HepG2 (cell line): ENCODE data around the gene CTNNBIP1. TPM values are rescaled to one million over a fixed set of nuclear protein-coding genes. Genes with fewer than 3 reads are reported as not detected.

Source experiments
- ATAC-seq: fragments of 200-7000 bp; cut with Tn5 transposase; 3 replicates; pipeline ENCODE4 v1.9.1; 2020; ENCODE audit warnings: mild to moderate bottlenecking, moderate library complexity
- BruUV-seq: library from RNA; stranded (reverse); fragments of 400-500 nt; replicated peaks from 2 replicates; lab custom pipeline; 2021; lab: Mats Ljungman, UMichigan
- CTCF ChIA-PET: fragments of 300-600 bp; formaldehyde crosslinking; extraction: SDS; loops from one replicate; lab custom pipeline; 2021; ENCODE audit warnings: low total read pairs, inconsistent platforms, low intra/inter-chr PET ratio; lab: Yijun Ruan, JAX
- POLR2A ChIA-PET: fragments of 350-600 bp; sonication (Branson Sonifier 250); formaldehyde crosslinking; loops from one replicate; lab custom pipeline; 2020; ENCODE audit warnings: antibody characterized with exemption, inconsistent platforms; lab: Yijun Ruan, JAX
- DNase-seq: peaks from one replicate; pipeline ENCODE4 v3.0.0-alpha.2; 2015; ENCODE audit warnings: low spot score
- FAIRE-seq: peaks from 3 replicates; lab custom pipeline; 2011; peaks lifted over from hg19 to GRCh38; lab: Jason Lieb, UNC
- H2AFZ ChIP-seq: one replicate; pipeline ENCODE4 v1.6.1; 2011; ENCODE audit warnings: low read length, inconsistent platforms
- H3K27ac ChIP-seq: fragments of 300-600 bp; 3 replicates; pipeline ENCODE4 v1.8.0; 2011; ENCODE audit warnings: mixed run types, mild to moderate bottlenecking, mixed read lengths, low read length, inconsistent platforms; ENCODE audit not compliant: insufficient read depth; ENCODE audit errors: extremely low read length
- H3K27me3 ChIP-seq, 2 experiments: fragments of 200-600 bp in 1 of 2; 2 replicates in 1 of 2; 3 replicates in 1 of 2; pipeline versions ENCODE4 v1.6.0 to v1.8.0; 2011; ENCODE audit warnings: low read length in 2 of 2, mild to moderate bottlenecking in 2 of 2, moderate library complexity in 2 of 2, inconsistent platforms in 1 of 2; ENCODE audit not compliant: insufficient read depth in 2 of 2, control insufficient read depth in 1 of 2
- H3K36me3 ChIP-seq, 2 experiments: fragments of 200-600 bp in 1 of 2; replicated peaks in 1 of 2; 2 replicates in 1 of 2; 3 replicates in 1 of 2; pipeline versions ENCODE4 v1.5.1 to v1.8.0; 2011; ENCODE audit warnings: low read length in 2 of 2, inconsistent platforms in 1 of 2; ENCODE audit not compliant: insufficient read depth in 2 of 2, control insufficient read depth in 1 of 2
- H3K4me1 ChIP-seq: 2 replicates; pipeline ENCODE4 v1.5.1; 2012; ENCODE audit warnings: low read length, inconsistent platforms; ENCODE audit not compliant: insufficient read depth
- H3K4me2 ChIP-seq: 2 replicates; pipeline ENCODE4 v1.6.0; 2011; ENCODE audit warnings: low read depth, low read length, inconsistent platforms
- H3K4me3 ChIP-seq, 3 experiments: fragments of 200-600 bp in 1 of 3; sonication (generic), shearing (Covaris generic) in 1 of 3; replicated peaks in 1 of 3; 2 replicates each; pipeline ENCODE4 v1.5.1; 2011 to 2016; ENCODE audit warnings: low read length in 3 of 3, inconsistent platforms in 2 of 3, low read depth in 2 of 3, mild to moderate bottlenecking in 2 of 3, control low read depth in 1 of 3, mixed read lengths in 1 of 3; ENCODE audit not compliant: insufficient read depth in 1 of 3
- H3K79me2 ChIP-seq: one replicate; pipeline ENCODE4 v1.6.1; 2011; ENCODE audit warnings: low read length, inconsistent platforms; ENCODE audit not compliant: insufficient read depth
- H3K9ac ChIP-seq: 2 replicates; pipeline ENCODE4 v1.6.0; 2011; ENCODE audit warnings: mild to moderate bottlenecking, low read depth, low read length, inconsistent platforms; ENCODE audit not compliant: insufficient read depth
- H3K9me3 ChIP-seq: 2 replicates; pipeline ENCODE4 v1.5.1; 2012; ENCODE audit warnings: mild to moderate bottlenecking, low read length
- H4K20me1 ChIP-seq: 2 replicates; pipeline ENCODE4 v1.6.0; 2011; ENCODE audit warnings: inconsistent platforms, mild to moderate bottlenecking, low read length, moderate library complexity; ENCODE audit not compliant: insufficient read depth
- AGO2 ChIP-seq: fragments of 200-400 bp; formaldehyde crosslinking; optimal IDR thresholded peaks from 2 replicates; pipeline ENCODE3; 2017; ENCODE audit warnings: mild to moderate bottlenecking, low read depth, low read length, moderate library complexity
- ATF6 ChIP-seq: sonication (generic); formaldehyde crosslinking; conservative IDR thresholded peaks from 2 replicates; pipeline ENCODE4 v1.4.0; 2020; ENCODE audit warnings: missing genetic modification reagents
- EHMT2 ChIP-seq: fragments of 200-600 bp; sonication (generic); IDR thresholded peaks from 2 replicates; pipeline ENCODE4 v1.7.0; 2017; ENCODE audit warnings: antibody characterized with exemption, low read depth, low read length, borderline replicate concordance
- FOXP1 ChIP-seq, 2 experiments: fragments of 450-650 bp in 1 of 2; IDR thresholded peaks; 2 replicates each; pipeline ENCODE4 v1.6.1; 2017 to 2018; ENCODE audit warnings: antibody characterized with exemption in 1 of 2
- HNRNPH1 ChIP-seq: fragments of 200-400 bp; formaldehyde crosslinking; optimal IDR thresholded peaks from 2 replicates; pipeline ENCODE3; 2017; ENCODE audit warnings: mild to moderate bottlenecking, low read depth, low read length
- PBX3 ChIP-seq: sonication (generic); formaldehyde crosslinking; IDR thresholded peaks from 2 replicates; pipeline ENCODE4 v1.8.1; 2023; ENCODE audit warnings: missing genetic modification reagents, inconsistent platforms, borderline replicate concordance
- PHF8 ChIP-seq: sonication (generic); formaldehyde crosslinking; IDR thresholded peaks from 2 replicates; pipeline ENCODE4 v1.5.0; 2020; ENCODE audit warnings: missing genetic modification reagents
- ZFX ChIP-seq: sonication (generic); formaldehyde crosslinking; IDR thresholded peaks from 2 replicates; pipeline ENCODE4 v1.4.0; 2020; ENCODE audit warnings: mild to moderate bottlenecking, low read depth, missing genetic modification reagents, moderate library complexity
- ZNF777 ChIP-seq: sonication (generic); formaldehyde crosslinking; IDR thresholded peaks from 2 replicates; pipeline ENCODE4 v1.4.0; 2020; ENCODE audit warnings: missing genetic modification reagents
- WGBS: methylation state at CpG from one replicate; pipeline ENCODE4 v1.1.6; 2017; ENCODE audit warnings: low lambda C conversion rate; 5-methylcytosine and 5-hydroxymethylcytosine counted together
- in situ Hi-C: cut with HindIII; loops from 2 replicates; pipeline ENCODE4 v1.10.0; 2017; ENCODE audit warnings: low pct_unique_long_range_greater_than_20kb; ENCODE audit not compliant: extremely low pct_ligation_motif_present
- intact Hi-C: fragments of 100-400 bp; cut with micrococcal nuclease; formaldehyde crosslinking; loops from one replicate; pipeline ENCODE4 v1.10.0; 2022; ENCODE audit not compliant: unreplicated experiment
- polyA plus RNA-seq, 8 experiments: library from polyadenylated mRNA; depleted of rRNA in 3 of 8; stranded (reverse) in 7 of 8; unstranded in 1 of 8; fragments of >200 nt; fragmentation: Illumina TruSeq in 4 of 8; extraction: Trizol in 4 of 8; gene quantifications; 2 replicates each; pipeline versions ENCODE4 v1.2.1 to v1.2.3, GENCODE V29; 2011 to 2016; ENCODE audit warnings: low read depth in 4 of 8, missing spikeins in 1 of 8, mixed read lengths in 1 of 8; ENCODE audit not compliant: insufficient read depth in 1 of 8
- total RNA-seq, 5 experiments: library from RNA; depleted of rRNA; stranded (reverse); fragments of >200 nt; fragmentation: Illumina TruSeq; extraction: Trizol; gene quantifications; 2 replicates each; pipeline ENCODE4 v1.2.3, GENCODE V29; 2016; ENCODE audit warnings: low read depth in 1 of 5

CTNNBIP1 gene
- total and polyA plus RNA-seq, 2 of the 13 experiments (the other 11 are each of a cell fraction or from before 2014, with no cell fraction given), result 71.7 to 83.0 TPM

GRCh38 chr1:9870572-9870971 lies 39.5 kb downstream of the CTNNBIP1 start (continued):
- 0 out of 2 replicates have a peak, but pooled peaks have one; percentile 37 for TF ChIP-seq ZFX

GRCh38 chr1:9869831-9870251 lies 40.2 kb downstream of the CTNNBIP1 start:
- intact Hi-C loops, result loop anchor here (5.0 kb wide), 1 partner anchor 243 kb away; no protein-coding TSS in a partner anchor
- Histone ChIP-seq H3K9me3 (no peaks in the 10 kb centered on the region), H4K20me1 (no peaks in the 10 kb centered on the region), H3K9ac (no peak overlapping the region), H3K79me2 (no peaks in the 10 kb centered on the region), H3K27ac (no peak overlapping the region), H3K4me3 (no peak overlapping the region), H3K4me2 (no peak overlapping the region), H3K4me1 (peaks cover 46% of the 10 kb centered on the region), H3K27me3 (no peaks in the 10 kb centered on the region), H3K36me3 (peaks cover 18 to 30% of the 10 kb centered on the region in 2 experiments; a peak in 4 of 5 replicates), H2AFZ (no peak overlapping the region)
- no peak for ATAC-seq
- 93% methylated on average over 12 of the region's 13 CpGs for WGBS
- CTCF ChIA-PET, result interaction anchor here (0.6 kb wide), 1 partner anchor 124 kb away, joined by 3 read pairs; no protein-coding TSS in a partner anchor
- FAIRE-seq, result no peak
- BruUV-seq, result no TSS peak
- POLR2A ChIA-PET, result interaction anchor here (1.0 kb wide), 1 partner anchor 41 kb away, joined by 3 read pairs; no protein-coding TSS in a partner anchor
- no peak for DNase-seq
- TF ChIP-seq PHF8 (CRISPR knock-in tag), result no peak
- TF ChIP-seq EHMT2, result no peak
- TF ChIP-seq FOXP1 (IDR thresholded peaks at IDR 0.05), result no peak
- no peak for TF ChIP-seq FOXP1 (CRISPR knock-in tag; IDR thresholded peaks at IDR 0.05)
- no peak for TF ChIP-seq PBX3 (CRISPR knock-in tag)
- no peak for TF ChIP-seq ZNF777 (CRISPR knock-in tag)
- TF ChIP-seq AGO2, result peak; percentile 5
- TF ChIP-seq HNRNPH1, result no peak
- TF ChIP-seq ATF6 (CRISPR knock-in tag), result no peak
- in situ Hi-C loops, result loop anchor here (5.0 to 10.0 kb wide), 3 partner anchors 72 to 165 kb away; partner anchors contain the start of genes LZIC, NMNAT1 and UBE4B
